CD1c-positive myeloid dendritic cell (primary cell): Measurements from ENCODE around the gene ARX.

Experiments used
- DNase-seq: peaks from one replicate; pipeline ENCODE4 v3.0.0-alpha.2; 2016; ENCODE audit errors: extremely low spot score

ARX gene

DNA sequence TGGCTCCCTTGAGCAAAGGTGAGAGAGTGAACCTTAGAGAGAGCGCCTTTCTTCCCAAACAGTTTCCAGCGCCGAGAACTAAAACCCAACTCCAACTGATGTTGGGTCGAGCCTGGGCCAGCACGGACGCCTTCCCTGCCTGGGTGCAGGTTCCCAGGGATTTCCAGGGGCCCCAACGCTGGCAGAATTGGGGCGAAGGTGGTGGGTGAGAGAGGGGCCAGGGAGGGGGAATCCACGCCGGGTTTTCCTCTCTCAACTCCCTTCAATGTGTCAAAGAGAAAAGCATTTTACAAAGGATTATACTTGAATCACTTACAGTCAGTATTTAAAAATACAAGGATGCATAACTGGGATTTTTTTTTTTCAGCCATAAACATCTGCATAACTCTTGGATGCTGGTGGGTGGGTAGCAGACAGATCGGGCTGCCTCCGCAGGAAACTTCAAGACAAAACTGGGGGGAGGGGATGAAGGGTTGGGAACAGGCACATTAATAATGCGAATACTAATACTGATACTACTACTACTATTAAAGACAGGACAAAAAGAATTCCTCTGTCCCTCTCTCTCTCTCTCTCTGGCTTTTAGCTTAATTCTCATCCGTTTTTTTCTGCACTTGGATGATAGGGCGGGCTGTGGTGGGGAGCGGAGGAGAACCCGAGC lies 1.3 kb upstream of the ARX start:
- DNase-seq: no peak

DNA sequence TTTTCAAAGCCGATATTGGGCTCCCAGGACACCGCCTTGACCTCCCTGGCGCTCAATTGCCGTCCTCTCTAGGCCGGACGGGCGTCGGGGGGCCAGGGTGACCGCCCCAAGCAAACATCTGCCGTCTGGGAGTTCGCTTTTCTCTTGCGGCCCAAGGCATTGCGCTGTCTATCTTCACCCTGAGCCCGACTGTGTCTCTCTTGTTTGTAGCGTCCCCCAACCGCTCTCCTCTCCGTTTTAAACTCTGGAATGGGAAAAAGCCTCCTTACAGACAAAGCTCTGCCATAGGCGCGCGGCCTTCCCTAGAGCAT lies 551 bp upstream of the ARX start:
- DNase-seq: no peak

DNA sequence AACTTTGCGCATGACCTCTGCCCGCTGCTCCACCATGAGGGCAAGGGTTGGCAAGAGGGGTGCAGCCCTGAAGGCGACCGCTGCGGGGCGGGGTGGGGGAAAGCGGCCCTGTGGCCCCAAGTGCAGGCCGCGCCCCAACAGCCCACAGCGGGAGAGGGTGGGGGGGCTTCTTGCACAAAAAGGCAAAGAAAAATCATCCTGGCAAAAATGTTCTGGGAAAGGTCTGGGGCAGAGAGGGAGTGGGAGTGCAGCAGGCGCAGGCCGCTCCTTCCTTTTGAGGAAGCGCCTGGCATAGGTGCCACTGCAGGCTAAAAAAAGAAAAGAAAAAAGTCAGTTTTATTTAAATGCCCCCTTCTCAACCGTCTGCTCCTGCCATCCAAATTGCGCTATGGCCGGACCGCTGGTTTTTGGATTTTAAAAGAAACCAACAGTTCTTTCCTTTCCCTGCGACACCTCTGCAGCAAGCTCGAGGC lies 1.4 kb downstream of the ARX start:
- no peak for DNase-seq

DNA sequence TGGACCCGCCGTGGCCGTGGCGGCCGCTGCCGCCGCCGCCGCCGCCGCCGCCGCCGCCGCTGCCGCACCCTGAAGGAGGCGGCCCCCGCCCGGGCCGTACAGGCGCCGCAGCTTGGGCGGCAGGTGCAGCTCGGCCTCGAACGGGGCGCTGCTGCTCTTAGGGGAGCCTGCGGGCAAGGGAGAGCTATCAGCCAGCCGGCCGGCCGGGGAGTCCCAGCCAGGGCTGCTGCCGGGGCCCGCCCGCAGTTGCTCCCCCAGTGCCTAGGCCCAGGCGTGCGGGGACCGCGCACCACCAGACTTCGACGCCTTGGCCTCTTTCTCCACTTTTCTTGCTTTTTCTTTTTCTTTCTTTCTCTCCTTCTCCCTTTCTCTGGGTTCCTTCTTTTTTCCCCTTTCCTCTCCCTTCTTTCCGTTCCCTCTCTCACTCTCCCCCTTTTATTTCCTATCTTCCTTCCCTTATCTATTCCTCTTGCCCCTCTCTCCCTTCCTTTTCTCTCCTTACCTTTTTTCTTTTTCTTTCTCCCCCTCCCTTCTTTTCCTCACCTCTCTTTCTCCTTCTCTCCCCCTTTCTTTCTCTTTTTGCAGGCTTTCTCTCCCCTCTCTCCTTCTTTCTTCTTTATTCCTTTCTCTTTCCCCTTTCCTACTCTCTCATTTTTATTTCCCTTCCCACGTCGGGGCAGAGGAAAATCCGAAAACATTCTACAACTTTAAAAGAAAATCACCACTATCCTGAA lies 2.0 kb downstream of the ARX start:
- DNase-seq: no peak

DNA sequence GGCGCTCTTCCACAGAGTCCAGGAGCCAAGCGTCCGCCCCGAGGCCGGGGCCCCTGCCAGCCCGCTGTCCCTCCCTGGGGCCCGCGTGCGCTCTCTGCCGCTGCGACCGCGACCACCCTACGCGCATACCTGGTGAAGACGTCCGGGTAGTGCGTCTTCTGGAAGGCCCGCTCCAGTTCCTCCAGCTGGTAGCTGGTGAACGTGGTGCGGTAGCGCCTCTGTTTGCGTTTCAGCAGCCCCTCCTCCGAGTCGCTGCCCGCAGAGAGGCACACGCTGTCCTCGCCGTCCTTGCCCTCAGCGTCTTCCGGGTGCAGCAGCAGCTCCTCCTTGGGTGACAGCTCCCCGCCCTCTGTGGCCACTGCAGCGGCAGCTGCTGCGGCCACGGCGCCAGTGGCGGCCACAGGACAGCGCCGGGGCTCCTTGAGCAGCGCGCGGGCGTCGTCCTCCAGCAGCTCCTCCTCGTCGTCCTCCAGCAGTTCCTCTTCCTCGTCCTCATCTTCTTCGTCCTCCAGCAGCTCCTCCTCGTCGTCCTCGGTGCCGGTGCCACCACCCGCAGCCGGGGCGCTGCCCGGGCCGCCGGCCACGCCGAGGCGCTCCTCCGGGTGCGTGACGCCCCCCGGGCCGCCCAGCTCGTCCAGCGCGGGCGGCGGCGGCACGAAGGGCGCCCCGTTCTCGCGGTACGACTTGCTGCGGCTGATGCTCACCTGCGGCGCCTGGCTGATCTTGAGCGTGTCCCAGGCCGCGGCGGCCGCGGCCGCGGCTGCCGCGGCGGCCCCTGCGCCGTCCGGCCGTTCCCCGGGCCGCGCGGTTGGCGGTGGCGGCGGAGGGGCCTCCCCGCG lies 2.8 kb downstream of the ARX start:
- peak; percentile 11 for DNase-seq

DNA sequence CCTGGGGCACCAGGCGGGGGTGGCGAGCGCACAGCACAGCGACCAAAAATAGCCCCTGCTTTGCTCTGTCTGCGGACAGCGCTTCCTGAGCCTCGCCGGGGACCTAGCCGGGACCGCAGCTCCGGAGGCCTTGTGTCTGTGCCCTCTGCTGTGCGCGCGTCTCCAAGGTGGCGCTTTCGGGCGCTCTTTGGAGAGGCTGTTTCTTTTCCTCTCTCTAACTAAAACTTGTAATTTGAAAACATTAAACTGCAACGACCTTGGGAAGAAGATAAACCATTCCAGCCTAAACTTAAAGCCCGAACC lies 3.4 kb downstream of the ARX start:
- no peak for DNase-seq

DNA sequence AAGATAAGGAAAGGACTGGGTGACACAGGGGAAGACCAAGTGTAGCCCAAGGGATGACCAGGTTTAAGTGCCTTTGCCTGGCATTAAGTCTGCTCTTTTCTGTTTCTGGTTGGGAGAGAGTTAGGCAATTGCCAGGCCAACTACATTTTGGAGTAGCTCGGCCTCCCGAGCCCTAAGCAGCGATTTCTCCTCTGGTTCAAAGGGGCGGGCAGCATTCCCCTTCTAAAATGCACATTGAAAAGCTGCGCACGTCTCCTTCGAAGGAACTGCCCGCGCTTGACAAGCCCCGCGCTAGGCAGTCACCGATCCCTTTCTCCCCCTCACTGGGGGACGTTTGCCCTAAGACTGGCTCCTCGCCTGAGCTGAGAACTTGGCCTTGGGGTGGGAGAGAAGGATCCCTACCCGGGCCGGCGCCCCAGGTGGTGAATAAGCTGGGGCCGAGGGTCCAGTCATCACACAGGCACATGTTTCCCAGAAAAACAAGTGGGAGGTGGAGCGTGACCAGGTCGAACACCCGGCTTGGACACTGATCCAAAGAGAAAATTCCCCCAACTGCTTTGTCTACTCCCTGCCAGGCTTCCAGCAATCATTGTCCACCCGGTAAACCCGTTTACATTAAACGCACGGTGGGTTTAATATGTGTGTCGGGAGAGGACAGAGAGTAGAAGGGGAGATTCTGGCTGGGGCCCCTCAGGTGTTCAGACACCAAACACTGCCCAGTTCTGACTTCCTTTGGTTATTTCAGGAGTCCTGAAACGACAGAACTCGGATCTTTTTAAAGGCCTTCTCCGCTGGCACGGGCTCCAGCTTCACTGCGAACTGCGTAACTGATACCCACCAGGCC lies 4.0 kb downstream of the ARX start:
- DNase-seq: no peak

DNA sequence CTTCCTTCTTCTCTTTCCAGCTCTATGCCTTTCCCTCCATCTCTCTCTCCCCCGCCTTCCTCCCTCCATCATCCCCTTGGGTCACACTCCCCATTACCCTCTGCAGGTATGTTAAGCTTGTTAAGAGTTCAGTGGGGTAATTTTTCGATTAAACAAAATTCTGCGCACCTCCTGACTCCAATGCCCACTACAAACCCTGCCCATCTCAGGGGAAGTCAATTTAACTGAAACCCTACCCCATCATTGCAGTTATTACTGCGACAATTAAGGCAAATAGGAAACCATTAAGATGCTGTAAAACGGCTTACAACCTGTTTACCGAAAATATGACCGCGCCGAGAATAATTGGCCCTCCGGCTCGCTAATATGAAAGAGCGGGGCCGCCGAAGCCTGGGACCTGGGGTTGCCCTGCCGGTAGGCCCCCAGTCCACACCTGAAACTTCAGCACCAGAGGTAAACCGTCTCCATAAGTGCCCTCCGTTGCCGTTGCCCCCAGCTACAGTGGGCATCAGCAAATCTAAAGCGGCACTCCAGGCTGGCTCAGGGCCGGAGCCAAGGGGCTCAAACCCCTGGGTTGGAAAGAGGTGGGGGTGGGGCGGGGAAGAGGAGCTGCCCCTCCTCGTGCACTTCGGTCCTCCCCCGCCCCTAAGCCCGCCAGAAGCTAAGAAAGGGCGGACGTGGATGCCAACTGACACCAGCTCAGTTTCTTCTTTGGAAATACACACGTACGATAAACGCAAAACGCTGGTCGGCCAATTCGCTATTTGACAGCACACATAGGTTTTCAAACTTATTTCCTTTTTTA lies 4.8 kb downstream of the ARX start:
- DNase-seq: no peak

DNA sequence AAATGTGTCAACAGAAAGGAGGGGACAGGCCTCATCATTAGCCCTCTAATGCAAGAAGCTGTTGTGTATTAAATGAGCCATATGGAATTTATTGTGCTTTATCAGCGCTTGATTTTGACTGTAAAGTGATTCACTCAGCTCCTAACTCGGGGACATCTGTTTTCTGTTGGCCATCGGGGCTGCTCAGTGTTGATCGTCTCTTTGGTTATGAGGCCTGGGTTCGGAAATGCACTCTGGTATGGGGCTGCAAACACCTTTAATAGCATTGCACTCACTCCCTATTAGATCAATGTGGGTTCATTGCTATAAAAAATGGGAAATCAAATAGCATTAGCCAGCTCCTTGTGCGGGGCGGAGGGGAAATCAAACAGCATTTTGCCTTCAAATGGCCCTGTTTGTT lies 6.4 kb downstream of the ARX start:
- DNase-seq: no peak

DNA sequence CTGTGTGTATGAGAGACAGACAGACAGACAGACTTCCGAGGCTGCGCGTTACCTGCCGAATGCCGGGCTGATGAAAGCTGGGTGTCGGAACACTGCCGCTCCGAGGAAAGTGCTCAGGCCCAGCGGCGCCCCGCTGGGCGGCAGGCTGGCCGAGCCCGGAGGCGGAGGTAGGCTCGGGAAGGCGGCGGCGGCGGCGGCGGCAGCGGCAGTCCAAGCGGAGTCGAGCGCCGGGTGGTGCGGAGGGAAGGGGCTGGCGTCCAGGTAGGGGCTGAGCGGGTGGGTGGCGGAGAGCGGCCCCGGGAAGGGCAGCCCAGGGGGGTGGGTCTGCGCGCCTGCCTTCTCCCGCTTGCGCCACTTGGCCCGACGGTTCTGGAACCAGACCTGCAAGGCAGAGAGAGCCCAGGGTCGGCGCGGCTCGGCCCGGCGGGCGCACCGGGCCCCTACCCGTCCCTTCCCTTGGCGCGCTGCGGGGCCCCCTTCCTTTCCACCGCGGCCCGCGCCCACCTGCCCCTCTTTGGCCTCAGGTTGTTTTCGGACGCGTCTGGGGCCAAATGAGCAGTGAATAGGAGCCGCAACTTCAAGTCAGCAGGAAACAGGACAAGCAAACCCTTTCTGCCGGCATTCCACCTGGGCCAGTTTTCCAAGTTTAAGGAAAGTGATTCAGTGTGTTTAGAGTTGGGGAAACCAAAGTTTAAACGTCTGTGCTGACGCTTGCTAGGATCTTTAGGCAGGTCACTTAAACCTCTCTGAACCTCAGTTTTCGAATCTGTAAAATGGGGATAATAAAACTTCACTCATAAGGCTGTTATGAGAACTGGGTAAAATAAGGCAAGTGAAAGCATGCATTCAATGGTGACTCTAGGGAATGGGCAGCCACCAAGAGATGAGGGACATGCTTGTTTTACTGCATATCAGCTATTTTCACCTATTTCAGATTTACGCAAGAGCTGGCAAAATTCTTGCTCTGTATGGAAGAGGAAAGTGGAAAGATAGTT lies 8.4 kb downstream of the ARX start:
- DNase-seq: no peak

DNA sequence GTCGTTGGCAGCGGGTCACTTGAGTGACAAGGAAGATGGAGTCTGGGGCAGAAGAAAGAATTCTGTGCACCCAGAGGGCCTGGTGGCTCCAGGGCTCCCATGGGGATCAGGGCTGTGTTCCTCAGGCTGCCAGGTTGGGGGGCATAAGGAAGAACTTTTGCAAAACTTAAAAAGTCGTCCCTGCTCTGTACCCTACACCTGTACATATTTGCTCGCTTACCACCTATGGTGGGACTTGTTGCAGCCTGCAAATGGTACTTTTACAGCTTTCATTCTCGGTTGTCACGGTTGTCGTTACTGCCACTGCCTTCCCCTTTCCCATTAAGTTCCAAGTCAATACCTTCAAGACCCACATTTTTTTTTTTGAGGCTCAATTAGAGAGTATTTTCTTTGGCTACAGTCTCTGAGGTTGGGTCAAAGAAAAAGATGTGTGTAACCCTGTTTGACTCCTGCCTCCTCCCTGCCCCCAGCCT lies 9.1 kb downstream of the ARX start:
- DNase-seq: no peak

DNA sequence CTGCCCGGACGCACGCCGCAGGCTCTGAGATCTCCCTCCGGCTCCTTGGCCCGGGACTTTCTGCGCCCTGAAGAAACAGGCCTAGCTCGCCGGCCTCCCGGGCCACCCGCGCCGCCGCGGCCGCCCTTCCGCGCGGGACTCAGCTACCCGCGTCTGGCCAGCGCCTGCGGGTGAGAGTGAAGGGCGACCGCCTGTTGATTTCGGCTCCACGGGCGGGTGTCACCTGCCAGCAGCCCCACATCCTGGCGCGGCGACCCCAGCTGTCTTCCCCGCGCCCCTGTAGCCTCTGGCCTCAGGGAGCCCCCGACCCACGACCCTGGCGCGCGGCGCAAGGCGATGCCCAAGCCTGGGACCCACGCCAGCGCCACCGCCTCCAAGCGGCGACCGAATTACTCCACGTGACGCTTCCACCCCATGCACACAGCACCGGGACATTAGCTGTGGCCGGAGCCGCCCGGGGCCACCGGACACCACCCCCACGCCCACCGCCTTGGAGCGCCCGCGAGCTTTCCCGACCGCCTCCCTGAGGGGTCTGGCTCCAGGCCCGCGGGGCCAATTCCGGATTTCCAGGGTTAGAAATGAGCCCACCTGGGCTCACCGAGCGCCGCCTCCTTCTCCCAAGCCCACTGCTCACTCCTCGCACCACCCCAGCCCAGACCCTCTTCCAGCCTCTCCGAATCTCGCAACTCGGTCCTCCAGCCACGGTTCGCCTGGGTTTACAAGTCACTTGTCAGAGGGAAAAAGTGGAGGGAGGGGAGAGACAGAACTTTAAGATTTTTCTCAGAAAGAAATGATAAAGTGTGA lies 10.2 kb downstream of the ARX start:
- DNase-seq: no peak

DNA sequence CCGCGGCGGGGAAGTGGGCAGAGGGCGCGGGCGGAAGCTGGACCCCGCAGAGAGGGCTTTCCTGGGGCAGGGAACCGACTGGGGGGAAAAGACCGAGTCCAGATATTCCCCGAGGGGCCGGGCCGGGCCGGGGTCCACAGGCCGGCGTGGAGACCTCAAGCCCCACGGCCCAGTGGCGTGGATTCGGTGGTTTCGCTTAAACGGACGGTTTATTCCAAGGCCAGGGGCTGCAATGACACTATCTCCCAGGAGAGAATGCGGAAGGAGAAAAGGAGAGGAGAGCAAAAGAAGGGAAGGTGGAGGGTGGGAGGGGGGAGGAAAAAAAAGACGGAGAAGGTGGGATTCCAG lies 10.8 kb downstream of the ARX start:
- no peak for DNase-seq

DNA sequence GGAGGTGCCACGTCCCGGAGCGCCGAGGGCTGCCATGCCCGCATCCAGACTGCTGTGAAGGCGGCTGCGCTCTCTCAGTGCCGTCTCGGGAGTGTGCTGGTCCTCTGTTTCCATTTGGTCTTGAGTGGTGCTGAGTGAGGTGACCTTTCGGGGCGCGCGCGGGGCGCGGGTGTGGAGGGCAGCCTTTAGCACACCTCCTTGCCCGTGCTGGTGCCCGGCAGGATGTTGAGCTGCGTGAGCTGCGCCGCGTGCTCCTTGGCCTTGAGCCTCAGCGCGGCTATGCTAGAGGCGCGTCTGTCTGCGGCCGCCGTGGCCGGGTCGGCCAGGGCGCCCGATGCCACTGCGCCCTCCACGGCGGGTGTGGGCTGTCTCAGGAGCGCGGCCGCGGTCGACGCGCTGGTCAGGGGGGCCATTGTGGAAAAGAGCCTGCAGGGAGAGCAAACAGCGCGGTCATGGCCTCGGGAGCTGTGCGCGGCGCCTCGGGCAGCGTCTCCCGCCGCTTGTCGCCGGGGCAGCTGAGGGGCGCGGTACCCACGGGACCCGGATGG lies 11.2 kb downstream of the ARX start:
- no peak for DNase-seq

DNA sequence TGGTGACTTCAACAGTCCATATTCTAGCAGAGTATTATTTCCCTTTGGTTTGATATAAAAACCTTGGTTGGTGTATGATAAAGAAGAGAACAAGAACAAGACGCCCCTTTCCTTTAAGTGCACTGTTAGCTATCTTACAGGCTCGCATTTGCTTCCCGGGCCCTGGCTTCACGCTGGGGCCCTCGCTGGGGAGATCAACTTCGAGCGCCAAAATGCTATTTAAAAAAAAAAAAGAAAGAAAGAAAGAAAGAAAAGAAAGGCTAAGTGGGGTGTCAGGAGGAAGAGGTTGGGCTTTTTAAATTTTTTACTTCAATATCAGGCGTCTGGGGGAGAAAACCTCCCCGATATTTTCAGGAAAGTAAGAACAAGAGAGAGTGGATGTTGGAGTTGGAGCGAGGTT lies 11.7 kb downstream of the ARX start:
- DNase-seq: no peak

DNA sequence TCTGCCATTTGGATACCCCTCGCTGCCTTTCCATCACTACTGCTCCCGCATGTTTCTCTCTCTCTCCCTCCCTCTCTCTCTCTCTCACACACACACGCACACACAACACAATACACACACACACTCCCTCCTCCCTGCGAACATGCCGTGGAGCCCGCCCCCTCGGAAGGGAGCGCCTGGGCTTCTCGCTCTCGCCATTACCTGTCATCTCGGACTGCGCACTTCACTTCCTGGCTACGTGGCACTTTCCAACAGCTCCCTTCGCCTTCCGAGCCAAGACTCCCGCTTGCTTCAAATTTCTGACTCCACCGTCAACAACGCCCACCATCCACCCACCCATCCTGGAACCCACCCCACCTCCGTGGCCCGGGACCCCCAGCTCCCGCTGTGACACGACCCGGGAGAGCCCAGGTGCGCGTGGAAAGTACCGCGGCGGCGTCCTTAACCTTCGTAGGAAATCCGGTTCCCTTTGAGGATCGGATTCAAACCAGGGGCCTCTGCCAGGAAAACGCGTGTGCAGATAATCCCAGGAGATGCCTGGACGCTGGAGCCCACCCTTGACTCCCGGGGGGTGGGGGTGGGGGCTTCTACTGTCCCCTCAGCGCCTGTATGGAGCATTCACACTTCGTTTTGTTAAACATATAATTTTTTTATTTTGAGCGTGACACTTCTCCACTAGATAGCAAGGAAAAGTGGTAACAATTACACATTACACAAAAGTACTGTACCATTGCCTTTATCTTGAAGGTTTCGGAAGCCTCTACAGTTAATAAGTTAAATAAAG lies 12.5 kb downstream of the ARX start:
- no peak for DNase-seq

DNA sequence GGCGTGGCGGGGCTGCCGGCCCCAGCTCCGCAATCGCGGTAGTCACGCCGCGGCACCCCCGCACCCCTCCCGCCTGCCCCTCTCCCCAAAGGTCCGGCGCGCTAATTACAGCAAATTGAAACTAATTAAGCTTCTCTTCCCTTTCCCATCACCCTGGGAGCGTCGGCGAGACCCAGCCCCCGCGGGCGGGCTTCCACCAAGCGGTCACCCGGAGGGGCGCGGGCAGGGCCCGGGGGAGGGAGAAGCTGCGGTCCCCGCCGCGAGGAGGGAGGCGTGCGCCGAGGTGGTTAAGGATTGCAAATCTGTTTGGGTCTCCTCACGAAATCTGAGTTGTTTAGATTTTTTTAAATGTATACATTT lies 13.1 kb downstream of the ARX start:
- DNase-seq: no peak
